H9 (cell line): ENCODE results near the gene DGKG. TPM values are rescaled to one million over a fixed set of nuclear protein-coding genes. Genes with fewer than 3 reads are reported as not detected.

Experiments used
- DNase-seq: peaks from one replicate; pipeline ENCODE4 v3.0.0-alpha.2; 2017
- H2AFZ ChIP-seq: one replicate; pipeline ENCODE4 v1.6.1; 2013; ENCODE audit warnings: mild to moderate bottlenecking, low read length, control low read depth, moderate library complexity
- H2AK5ac ChIP-seq: 2 replicates; pipeline ENCODE4 v1.6.1; 2013; ENCODE audit warnings: low read length, control low read depth, mixed read lengths; ENCODE audit not compliant: insufficient read length
- H2BK120ac ChIP-seq: one replicate; pipeline ENCODE4 v1.6.1; 2013; ENCODE audit warnings: low read depth, mild to moderate bottlenecking, low read length, control low read depth, inconsistent platforms; ENCODE audit not compliant: poor library complexity, severe bottlenecking
- H2BK12ac ChIP-seq: 2 replicates; pipeline ENCODE4 v1.6.1; 2013; ENCODE audit warnings: low read length, control low read depth, mixed read lengths, low read depth; ENCODE audit not compliant: insufficient read length
- H2BK15ac ChIP-seq: 2 replicates; pipeline ENCODE4 v1.6.1; 2013; ENCODE audit warnings: low read depth, low read length, control low read depth
- H2BK20ac ChIP-seq: one replicate; pipeline ENCODE4 v1.6.1; 2013; ENCODE audit warnings: low read depth, mild to moderate bottlenecking, low read length, control low read depth, inconsistent platforms; ENCODE audit not compliant: poor library complexity, severe bottlenecking
- H2BK5ac ChIP-seq: 2 replicates; pipeline ENCODE4 v1.6.1; 2013; ENCODE audit warnings: low read length, control low read depth, mixed read lengths; ENCODE audit not compliant: insufficient read length
- H3K14ac ChIP-seq: 2 replicates; pipeline ENCODE4 v1.6.1; 2013; ENCODE audit warnings: low read length, control low read depth; ENCODE audit not compliant: insufficient read depth
- H3K18ac ChIP-seq: 2 replicates; pipeline ENCODE4 v1.6.1; 2013; ENCODE audit warnings: low read depth, mild to moderate bottlenecking, mixed read lengths, low read length, control low read depth; ENCODE audit not compliant: insufficient read length
- H3K23ac ChIP-seq: 2 replicates; pipeline ENCODE4 v1.6.1; 2013; ENCODE audit warnings: low read length, control low read depth, mixed read lengths, low read depth; ENCODE audit not compliant: insufficient read length
- H3K23me2 ChIP-seq: 2 replicates; pipeline ENCODE4 v1.6.1; 2013; ENCODE audit warnings: low read depth, mild to moderate bottlenecking, mixed read lengths, low read length, control low read depth; ENCODE audit not compliant: insufficient read length, poor library complexity, severe bottlenecking
- H3K27ac ChIP-seq: 2 replicates; pipeline ENCODE4 v1.5.1; 2013; ENCODE audit warnings: low read length, control low read depth, mixed read lengths, low read depth; ENCODE audit not compliant: insufficient read length
- H3K27me3 ChIP-seq: 2 replicates; pipeline ENCODE4 v1.6.1; 2013; ENCODE audit warnings: low read length, control low read depth, inconsistent platforms; ENCODE audit not compliant: insufficient read depth
- H3K4ac ChIP-seq: 2 replicates; pipeline ENCODE4 v1.6.1; 2013; ENCODE audit warnings: low read depth, mild to moderate bottlenecking, control low read depth, inconsistent platforms, low read length, moderate library complexity
- H3K4me1 ChIP-seq: 2 replicates; pipeline ENCODE4 v1.6.1; 2013; ENCODE audit warnings: low read length, control low read depth, inconsistent platforms; ENCODE audit not compliant: insufficient read depth
- H3K4me2 ChIP-seq: 2 replicates; pipeline ENCODE4 v1.6.1; 2013; ENCODE audit warnings: low read length, control low read depth, mixed read lengths; ENCODE audit not compliant: insufficient read length, insufficient read depth
- H3K56ac ChIP-seq: 2 replicates; pipeline ENCODE4 v1.6.1; 2013; ENCODE audit warnings: low read depth, mild to moderate bottlenecking, mixed read lengths, low read length, control low read depth; ENCODE audit not compliant: insufficient read length
- H3K79me1 ChIP-seq: 2 replicates; pipeline ENCODE4 v1.6.1; 2013; ENCODE audit warnings: low read depth, mild to moderate bottlenecking, moderate library complexity, low read length, control low read depth, inconsistent platforms; ENCODE audit not compliant: insufficient read depth, poor library complexity, severe bottlenecking
- H3K79me2 ChIP-seq: 2 replicates; pipeline ENCODE4 v1.6.1; 2013; ENCODE audit warnings: low read length, control low read depth, inconsistent platforms; ENCODE audit not compliant: insufficient read depth
- H3K9ac ChIP-seq: 2 replicates; pipeline ENCODE4 v1.6.1; 2013; ENCODE audit warnings: low read length, control low read depth, mixed read lengths; ENCODE audit not compliant: insufficient read length; ENCODE audit errors: extremely low read depth
- H3K9me3 ChIP-seq: one replicate; pipeline ENCODE4 v1.6.1; 2013; ENCODE audit warnings: low read depth, low read length, inconsistent platforms; ENCODE audit not compliant: control insufficient read depth
- H3T11ph ChIP-seq: one replicate; pipeline ENCODE4 v1.6.1; 2013; ENCODE audit warnings: mild to moderate bottlenecking, low read length, control low read depth, inconsistent platforms
- H4K20me1 ChIP-seq: one replicate; pipeline ENCODE4 v1.6.1; 2013; ENCODE audit not compliant: control insufficient read depth, insufficient read length, insufficient read depth
- H4K5ac ChIP-seq: 2 replicates; pipeline ENCODE4 v1.6.1; 2013; ENCODE audit warnings: low read depth, mild to moderate bottlenecking, mixed read lengths, low read length, control low read depth; ENCODE audit not compliant: insufficient read length
- H4K8ac ChIP-seq: replicated peaks from 2 replicates; pipeline ENCODE4 v1.6.1; 2013; ENCODE audit warnings: low read length, control low read depth, mixed read lengths, low read depth; ENCODE audit not compliant: insufficient read length
- H4K91ac ChIP-seq: 2 replicates; pipeline ENCODE4 v1.6.1; 2013; ENCODE audit warnings: low read depth, mild to moderate bottlenecking, moderate library complexity, mixed read lengths, low read length, control low read depth; ENCODE audit not compliant: insufficient read length
- H3K27ac Mint-ChIP-seq, 3 experiments: 2 replicates in 2 of 3; 3 replicates in 1 of 3; pipeline ENCODE4 v1.8.0; 2020 to 2021; ENCODE audit warnings: mixed read lengths in 3 of 3, mild to moderate bottlenecking in 1 of 3, moderate library complexity in 1 of 3
- H3K27me3 Mint-ChIP-seq: 2 replicates; pipeline ENCODE4 v1.8.0; 2021; ENCODE audit warnings: low read depth, mild to moderate bottlenecking, moderate library complexity, mixed read lengths
- H3K36me3 Mint-ChIP-seq, 3 experiments: 2 replicates in 2 of 3; 3 replicates in 1 of 3; pipeline ENCODE4 v1.8.0; 2020 to 2021; ENCODE audit warnings: low read depth in 3 of 3, mixed read lengths in 3 of 3; ENCODE audit not compliant: insufficient read depth in 1 of 3
- H3K4me1 Mint-ChIP-seq, 2 experiments: 2 replicates each; pipeline ENCODE4 v1.8.0; 2020; ENCODE audit warnings: mixed read lengths in 2 of 2
- H3K4me3 Mint-ChIP-seq, 2 experiments: 2 replicates in 1 of 2; 3 replicates in 1 of 2; pipeline ENCODE4 v1.8.0; 2020 to 2021; ENCODE audit warnings: mild to moderate bottlenecking in 2 of 2, mixed read lengths in 2 of 2, moderate library complexity in 1 of 2
- H3K9me3 Mint-ChIP-seq, 2 experiments: 2 replicates in 1 of 2; 3 replicates in 1 of 2; pipeline ENCODE4 v1.8.0; 2020; ENCODE audit warnings: mild to moderate bottlenecking in 2 of 2, mixed read lengths in 2 of 2, moderate library complexity in 1 of 2
- WGBS: extraction: QIAGEN DNeasy Blood & Tissue Kit; methylation state at CpG from one replicate; pipeline ENCODE4 v1.1.7; 2013; ENCODE audit warnings: missing lambda C conversion rate, low lambda C conversion rate, mixed read lengths; ENCODE audit not compliant: insufficient read length; ENCODE audit errors: extremely low coverage; 5-methylcytosine and 5-hydroxymethylcytosine counted together
- total RNA-seq: library from RNA; stranded (reverse); gene quantifications from 2 replicates; pipeline ENCODE4 v1.2.1, GENCODE V29; 2021
- TF ChIP-seq, protein P1 (sequence below): fragments of 200-600 bp; sonication (generic); conservative IDR thresholded peaks from 3 replicates; pipeline ENCODE4 v1.8.0; 2021; ENCODE audit warnings: antibody characterized with exemption, mild to moderate bottlenecking

Gene DGKG
- total RNA-seq, 1 experiment from 2014 or later = not detected

DNA sequence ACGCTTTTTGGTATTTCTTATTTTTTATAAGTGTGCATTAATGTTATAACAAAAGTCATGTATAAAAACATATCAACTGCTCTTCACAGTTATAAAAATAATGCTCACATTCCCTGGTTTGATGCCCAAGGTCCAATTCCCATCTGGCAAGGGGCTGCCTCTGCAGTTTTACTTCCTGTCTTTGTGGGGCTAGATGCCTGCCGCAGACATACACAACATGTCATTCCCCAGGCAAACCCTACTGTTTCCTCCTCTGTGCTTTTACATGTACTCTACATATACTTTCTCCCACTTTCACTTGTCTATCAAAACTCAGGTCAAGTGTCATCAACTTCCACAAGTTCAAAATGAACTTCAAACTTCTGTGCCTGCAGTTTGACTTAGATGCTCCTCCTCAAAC, 192.7 kb downstream of the DGKG start:
- Histone ChIP-seq H4K5ac (no peak overlapping the region), H3K23me2 (no peaks in the 10 kb centered on the region), H2BK5ac (no peak overlapping the region), H3K27ac (no peak overlapping the region), H4K91ac (no peak overlapping the region), H2BK120ac (no peak overlapping the region), H3K4ac (no peak overlapping the region), H4K20me1 (no peaks in the 10 kb centered on the region), H3K27me3 (no peaks in the 10 kb centered on the region), H3K4me1 (no peaks in the 10 kb centered on the region), H2AK5ac (no peak overlapping the region), H2BK20ac (no peak overlapping the region), H4K8ac (no peak overlapping the region), H2BK15ac (no peak overlapping the region), H3K56ac (no peak overlapping the region), H2BK12ac (no peak overlapping the region), H3K4me2 (no peak overlapping the region), H3T11ph (no peak overlapping the region), H2AFZ (no peak overlapping the region), H3K23ac (no peak overlapping the region), H3K9ac (no peak overlapping the region), H3K79me1 (no peaks in the 10 kb centered on the region), H3K79me2 (no peaks in the 10 kb centered on the region), H3K9me3 (no peaks in the 10 kb centered on the region), H3K14ac (no peak overlapping the region), H3K18ac (no peak overlapping the region)
- Mint-ChIP-seq H3K4me1 (no peaks in the 10 kb centered on the region), H3K9me3 (no peaks in the 10 kb centered on the region), H3K4me3 (no peak overlapping the region), H3K36me3 (no peaks in the 10 kb centered on the region), H3K27ac (no peak overlapping the region), H3K27me3 (peaks cover 57% of the 10 kb centered on the region)
- WGBS = no CpG with 5 or more reads among the region's 2 CpGs
- DNase-seq = no peak
- TF ChIP-seq, protein P1, sequence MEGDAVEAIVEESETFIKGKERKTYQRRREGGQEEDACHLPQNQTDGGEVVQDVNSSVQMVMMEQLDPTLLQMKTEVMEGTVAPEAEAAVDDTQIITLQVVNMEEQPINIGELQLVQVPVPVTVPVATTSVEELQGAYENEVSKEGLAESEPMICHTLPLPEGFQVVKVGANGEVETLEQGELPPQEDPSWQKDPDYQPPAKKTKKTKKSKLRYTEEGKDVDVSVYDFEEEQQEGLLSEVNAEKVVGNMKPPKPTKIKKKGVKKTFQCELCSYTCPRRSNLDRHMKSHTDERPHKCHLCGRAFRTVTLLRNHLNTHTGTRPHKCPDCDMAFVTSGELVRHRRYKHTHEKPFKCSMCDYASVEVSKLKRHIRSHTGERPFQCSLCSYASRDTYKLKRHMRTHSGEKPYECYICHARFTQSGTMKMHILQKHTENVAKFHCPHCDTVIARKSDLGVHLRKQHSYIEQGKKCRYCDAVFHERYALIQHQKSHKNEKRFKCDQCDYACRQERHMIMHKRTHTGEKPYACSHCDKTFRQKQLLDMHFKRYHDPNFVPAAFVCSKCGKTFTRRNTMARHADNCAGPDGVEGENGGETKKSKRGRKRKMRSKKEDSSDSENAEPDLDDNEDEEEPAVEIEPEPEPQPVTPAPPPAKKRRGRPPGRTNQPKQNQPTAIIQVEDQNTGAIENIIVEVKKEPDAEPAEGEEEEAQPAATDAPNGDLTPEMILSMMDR = no peak
